H1 (cell line): Measurements from ENCODE around the gene ARL14. TPM values are rescaled to one million over a fixed set of nuclear protein-coding genes. Genes with fewer than 3 reads are reported as not detected.

Experiments
- CTCF ChIA-PET: fragments of 300-600 bp; sonication (Branson Sonifier 250); formaldehyde crosslinking; loops from one replicate; lab custom pipeline; 2021; ENCODE audit not compliant: partially characterized antibody; lab: Charles Lee
- POLR2A ChIA-PET: fragments of 300-600 bp; sonication (Branson Sonifier 250); formaldehyde crosslinking; loops from one replicate; lab custom pipeline; 2021; ENCODE audit warnings: inconsistent platforms; ENCODE audit not compliant: partially characterized antibody; lab: Charles Lee
- DNase-seq, 2 experiments: peaks; one replicate each; pipeline versions ENCODE4 v3.0.0 to v3.0.0-alpha.2; 2010 to 2022; ENCODE audit warnings: low spot score in 2 of 2, low read depth in 1 of 2, mixed read lengths in 1 of 2
- FAIRE-seq: peaks from 2 replicates; lab custom pipeline; 2011; peaks lifted over from hg19 to GRCh38; lab: Jason Lieb, UNC
- H2AFZ ChIP-seq: 2 replicates; pipeline ENCODE4 v1.8.1; 2012; ENCODE audit warnings: low read length, inconsistent platforms
- H2AK5ac ChIP-seq: 2 replicates; pipeline ENCODE4 v1.6.1; 2013; ENCODE audit warnings: low read depth, low read length
- H2BK120ac ChIP-seq: replicated peaks from 2 replicates; pipeline ENCODE3; 2013; ENCODE audit warnings: low read depth, low read length, inconsistent platforms
- H2BK12ac ChIP-seq: 2 replicates; pipeline ENCODE4 v1.6.1; 2013; ENCODE audit warnings: low read depth, low read length
- H2BK15ac ChIP-seq: 2 replicates; pipeline ENCODE4 v1.6.1; 2013; ENCODE audit warnings: low read length
- H2BK20ac ChIP-seq: 2 replicates; pipeline ENCODE4 v1.6.1; 2013; ENCODE audit warnings: low read length
- H2BK5ac ChIP-seq: 2 replicates; pipeline ENCODE4 v1.6.1; 2013; ENCODE audit warnings: low read depth, low read length
- H3K14ac ChIP-seq: 2 replicates; pipeline ENCODE4 v1.6.1; 2013; ENCODE audit warnings: inconsistent platforms; ENCODE audit not compliant: insufficient read length
- H3K18ac ChIP-seq: 2 replicates; pipeline ENCODE4 v1.6.1; 2013; ENCODE audit warnings: low read length; ENCODE audit errors: extremely low read depth
- H3K23ac ChIP-seq: 2 replicates; pipeline ENCODE4 v1.6.1; 2013; ENCODE audit warnings: inconsistent platforms; ENCODE audit not compliant: insufficient read length
- H3K23me2 ChIP-seq: 2 replicates; pipeline ENCODE4 v1.6.1; 2013; ENCODE audit warnings: low read depth, low read length
- H3K27ac ChIP-seq: 2 replicates; pipeline ENCODE4 v1.6.1; 2011; ENCODE audit warnings: low read depth, low read length, inconsistent platforms
- H3K27me3 ChIP-seq, 4 experiments: replicated peaks in 1 of 4; 1 replicate in 1 of 4; 2 replicates in 3 of 4; pipeline versions ENCODE4 v1.6.1 to v1.8.1; 2011 to 2013; ENCODE audit warnings: low read length in 3 of 4, mild to moderate bottlenecking in 3 of 4, inconsistent platforms in 2 of 4, mixed read lengths in 2 of 4, moderate library complexity in 1 of 4; ENCODE audit not compliant: control insufficient read depth in 3 of 4, insufficient read depth in 3 of 4; ENCODE audit errors: extremely low read depth in 1 of 4
- H3K36me3 ChIP-seq, 4 experiments: 2 replicates each; pipeline versions ENCODE4 v1.6.1 to v1.8.1; 2011 to 2013; ENCODE audit warnings: mild to moderate bottlenecking in 4 of 4, low read length in 3 of 4, moderate library complexity in 2 of 4, control low read depth in 1 of 4, inconsistent platforms in 1 of 4; ENCODE audit not compliant: insufficient read depth in 4 of 4, control insufficient read depth in 2 of 4
- H3K4ac ChIP-seq: replicated peaks from 2 replicates; pipeline ENCODE3; 2013; ENCODE audit warnings: low read length, low read depth, mixed read lengths, inconsistent platforms; ENCODE audit not compliant: insufficient read length
- H3K4me1 ChIP-seq, 4 experiments: replicated peaks in 1 of 4; 1 replicate in 1 of 4; 2 replicates in 3 of 4; pipeline versions ENCODE4 v1.6.1 to v1.8.1; 2011 to 2013; ENCODE audit warnings: low read length in 3 of 4, inconsistent platforms in 2 of 4, mixed read lengths in 1 of 4; ENCODE audit not compliant: insufficient read depth in 4 of 4, control insufficient read depth in 3 of 4
- H3K4me2 ChIP-seq, 2 experiments: 2 replicates each; pipeline versions ENCODE4 v1.6.1 to v1.8.1; 2011 to 2013; ENCODE audit warnings: low read depth in 2 of 2, low read length in 2 of 2, control low read depth in 1 of 2, inconsistent platforms in 1 of 2, mild to moderate bottlenecking in 1 of 2; ENCODE audit not compliant: insufficient read depth in 1 of 2
- H3K4me3 ChIP-seq, 4 experiments: fragments of 200-600, 300-600 bp in 1 of 4; sonication (generic), shearing (Covaris generic), sonication (Bioruptor Twin) in 1 of 4; 2 replicates each; pipeline versions ENCODE4 v1.5.1 to v1.8.1; 2011 to 2016; ENCODE audit warnings: low read length in 4 of 4, low read depth in 3 of 4, control low read depth in 2 of 4, inconsistent platforms in 2 of 4, mild to moderate bottlenecking in 2 of 4, mixed read lengths in 1 of 4, moderate library complexity in 1 of 4; ENCODE audit not compliant: insufficient read depth in 2 of 4; ENCODE audit errors: extremely low read depth in 1 of 4
- H3K56ac ChIP-seq: replicated peaks from 2 replicates; pipeline ENCODE3; 2013; ENCODE audit warnings: low read depth, mild to moderate bottlenecking, mixed read lengths, low read length, inconsistent platforms; ENCODE audit not compliant: insufficient read length
- H3K79me1 ChIP-seq: 2 replicates; pipeline ENCODE4 v1.6.1; 2013; ENCODE audit warnings: low read depth, low read length, control low read depth
- H3K79me2 ChIP-seq, 2 experiments: 2 replicates each; pipeline versions ENCODE4 v1.6.1 to v1.8.1; 2012 to 2013; ENCODE audit warnings: low read length in 2 of 2, mild to moderate bottlenecking in 2 of 2, inconsistent platforms in 1 of 2; ENCODE audit not compliant: insufficient read depth in 2 of 2, control insufficient read depth in 1 of 2
- H3K9ac ChIP-seq, 4 experiments: replicated peaks in 1 of 4; 1 replicate in 1 of 4; 2 replicates in 3 of 4; pipeline versions ENCODE4 v1.6.1 to v1.8.1; 2011 to 2013; ENCODE audit warnings: low read depth in 3 of 4, low read length in 3 of 4, control low read depth in 2 of 4, mild to moderate bottlenecking in 2 of 4, moderate library complexity in 2 of 4, inconsistent platforms in 1 of 4; ENCODE audit errors: extremely low read depth in 1 of 4
- H3K9me3 ChIP-seq, 2 experiments: 2 replicates each; pipeline versions ENCODE4 v1.6.1 to v1.8.1; 2012 to 2013; ENCODE audit warnings: mild to moderate bottlenecking in 2 of 2, moderate library complexity in 2 of 2, control low read depth in 1 of 2, inconsistent platforms in 1 of 2, low read depth in 1 of 2, low read length in 1 of 2, mixed read lengths in 1 of 2; ENCODE audit not compliant: insufficient read depth in 2 of 2
- H4K20me1 ChIP-seq, 2 experiments: replicated peaks in 1 of 2; 2 replicates each; pipeline versions ENCODE3 to v1.8.1; 2011 to 2013; ENCODE audit warnings: inconsistent platforms in 2 of 2, low read length in 2 of 2, mild to moderate bottlenecking in 1 of 2; ENCODE audit not compliant: insufficient read depth in 2 of 2, control insufficient read depth in 1 of 2
- H4K5ac ChIP-seq: 2 replicates; pipeline ENCODE4 v1.6.1; 2013; ENCODE audit warnings: low read length, low read depth, mixed read lengths, inconsistent platforms; ENCODE audit not compliant: insufficient read length
- H4K8ac ChIP-seq: 2 replicates; pipeline ENCODE4 v1.8.0; 2013; ENCODE audit warnings: mild to moderate bottlenecking, moderate library complexity, low read length, inconsistent platforms; ENCODE audit not compliant: insufficient read depth; ENCODE audit errors: extremely low read depth
- H4K91ac ChIP-seq: replicated peaks from 2 replicates; pipeline ENCODE3; 2013; ENCODE audit warnings: low read length, mixed read lengths, inconsistent platforms; ENCODE audit not compliant: insufficient read length
- BCL11A ChIP-seq, 2 experiments: IDR thresholded peaks; one replicate each; pipeline ENCODE4 v1.6.1; 2011; ENCODE audit warnings: low read depth in 2 of 2, low read length in 2 of 2, mild to moderate bottlenecking in 2 of 2
- HDAC6 ChIP-seq: IDR thresholded peaks from one replicate; pipeline ENCODE4 v1.7.1; 2012; ENCODE audit warnings: low read depth, mild to moderate bottlenecking, inconsistent platforms, low read length, moderate library complexity
- SP1 ChIP-seq: IDR thresholded peaks from 2 replicates; pipeline ENCODE4 v1.6.1; 2011; ENCODE audit warnings: low read depth, low read length
- WGBS, 2 experiments: shearing (Covaris generic) in 1 of 2; methylation state at CpG; one replicate each; pipeline versions ENCODE4 v1.1.6 to v1.1.7; 2013 to 2015; ENCODE audit warnings: low lambda C conversion rate in 2 of 2, mixed read lengths in 2 of 2, inconsistent platforms in 1 of 2, low coverage in 1 of 2, missing lambda C conversion rate in 1 of 2; ENCODE audit not compliant: insufficient replicate concordance in 2 of 2, insufficient coverage in 1 of 2, insufficient read length in 1 of 2; ENCODE audit errors: extremely low coverage in 1 of 2, missing lambda C conversion rate in 1 of 2; 5-methylcytosine and 5-hydroxymethylcytosine counted together
- polyA plus RNA-seq, 7 experiments: library from polyadenylated mRNA; depleted of rRNA in 3 of 7; stranded (reverse) in 5 of 7; unstranded in 2 of 7; fragments of >200 nt in 5 of 7; fragments of 200-250 nt in 2 of 7; gene quantifications; 1 replicate in 5 of 7; 2 replicates in 1 of 7; 4 replicates in 1 of 7; pipeline versions ENCODE4 v1.2.1 to v1.2.3, GENCODE V29; 2011 to 2013; ENCODE audit warnings: missing spikeins in 2 of 7, mixed read lengths in 2 of 7
- total RNA-seq: library from RNA; stranded (reverse); fragmentation: NEBNext Ultra II Directional; extraction: Animal tissue kit (Norgen Biotek cat#: 25700); gene quantifications from 2 replicates; pipeline ENCODE4 v1.2.1, GENCODE V29; 2021

ARL14 gene
- total and polyA plus RNA-seq, 2 of the 8 experiments (the other 6 are each of a cell fraction or from before 2014, with no cell fraction given): not detected

GRCh38 chr3:160643994-160644393 is 33.0 kb upstream of the ARL14 start:
- no peak overlapping the region for H4K8ac ChIP-seq
- H3K79me1 ChIP-seq: no peaks in the 10 kb centered on the region
- H3K9me3 ChIP-seq: no peaks in the 10 kb centered on the region
- no peaks in the 10 kb centered on the region for H3K27me3 ChIP-seq
- H3K23me2 ChIP-seq: no peaks in the 10 kb centered on the region
- no peak overlapping the region for H2AFZ ChIP-seq
- no peak for DNase-seq
- no peak overlapping the region for H3K4ac ChIP-seq
- no peak overlapping the region for H2BK120ac ChIP-seq
- H2BK15ac ChIP-seq: no peak overlapping the region
- H4K91ac ChIP-seq: no peak overlapping the region
- H3K56ac ChIP-seq: no peak overlapping the region
- ChIA-PET CTCF (interaction anchor here (0.6 to 1.6 kb wide), 6 partner anchors 10 to 43 kb away, joined by 3 to 5 read pairs (median 3); no protein-coding TSS in a partner anchor), POLR2A (no interaction called here)
- no peaks in the 10 kb centered on the region for H3K36me3 ChIP-seq
- H3K9ac ChIP-seq: no peak overlapping the region
- no peak overlapping the region for H2BK20ac ChIP-seq
- no peaks in the 10 kb centered on the region for H4K20me1 ChIP-seq
- no peaks in the 10 kb centered on the region for H3K79me2 ChIP-seq
- no peak overlapping the region for H2BK12ac ChIP-seq
- H3K18ac ChIP-seq: no peak overlapping the region
- H3K27ac ChIP-seq: no peak overlapping the region
- 85% methylated on average over 3 of the region's 3 CpGs; no CpG with 5 or more reads in 1 of the 2 experiments for WGBS, 2 experiments
- no peak overlapping the region for H2BK5ac ChIP-seq
- H4K5ac ChIP-seq: no peak overlapping the region
- no peak for TF ChIP-seq BCL11A (IDR thresholded peaks at IDR 0.05; ENCODE audit: low read depth in 2 of 2, low read length in 2 of 2)
- TF ChIP-seq HDAC6: no peak
- TF ChIP-seq SP1: no peak
- TF ChIP-seq, all 59 proteins: peak for 0
- FAIRE-seq: no peak
- peaks cover 0 to 4% (median 0%) of the 10 kb centered on the region in 4 experiments; a peak in 3 of 7 replicates for H3K4me1 ChIP-seq
- no peak overlapping the region for H2AK5ac ChIP-seq
- no peak overlapping the region for H3K23ac ChIP-seq
- no peak overlapping the region for H3K14ac ChIP-seq
- H3K4me3 ChIP-seq: no peak overlapping the region
- no peak overlapping the region for H3K4me2 ChIP-seq
